K562 (cell line): ENCODE data around the gene KRT71.

ENCODE experiments used
- CBX2 ChIP-seq: fragments of 200-600 bp; sonication (generic); IDR thresholded peaks from one replicate; pipeline ENCODE4 v1.6.1; 2012; ENCODE audit warnings: mild to moderate bottlenecking, low read length, inconsistent platforms; ENCODE audit not compliant: insufficient read depth, poor library complexity, severe bottlenecking
- JUND ChIP-seq, 2 experiments: IDR thresholded peaks; 2 replicates in 1 of 2; 3 replicates in 1 of 2; pipeline ENCODE4 v1.6.1; 2011; ENCODE audit warnings: borderline replicate concordance in 2 of 2, low read depth in 2 of 2, low read length in 2 of 2, improper control_type of control experiment in 1 of 2, missing biosample characterization in 1 of 2, missing genetic modification characterization in 1 of 2, missing genetic modification reagents in 1 of 2
- NFRKB ChIP-seq: fragments of 450-650 bp; IDR thresholded peaks from 2 replicates; pipeline ENCODE4 v1.6.1; 2016; ENCODE audit warnings: low read depth
- NR3C1 ChIP-seq: sonication (generic); formaldehyde crosslinking; IDR thresholded peaks from 2 replicates; pipeline ENCODE4 v1.8.1; 2022; ENCODE audit warnings: missing genetic modification reagents
- ZNF830 ChIP-seq: fragments of 250-450 bp; sonication (Bioruptor Pico); IDR thresholded peaks from 2 replicates; pipeline ENCODE4 v1.5.0; 2021; ENCODE audit warnings: mild to moderate bottlenecking
- TF ChIP-seq, protein P1 (sequence below), 3 experiments: IDR thresholded peaks in 2 of 3; conservative IDR thresholded peaks in 1 of 3; 2 replicates each; pipeline ENCODE4 v1.5.1; 2011 to 2012; ENCODE audit warnings: low read length in 3 of 3, mild to moderate bottlenecking in 3 of 3, control low read depth in 2 of 3, improper control_type of control experiment in 1 of 3, inconsistent platforms in 1 of 3, low read depth in 1 of 3, mixed read lengths in 1 of 3, moderate library complexity in 1 of 3; ENCODE audit not compliant: insufficient read depth in 2 of 3
- TF ChIP-seq, protein P2 (sequence below): fragments of 250-450 bp; sonication (Bioruptor Pico); IDR thresholded peaks from 2 replicates; pipeline ENCODE4 v1.5.1; 2021; ENCODE audit warnings: mild to moderate bottlenecking

DNA sequence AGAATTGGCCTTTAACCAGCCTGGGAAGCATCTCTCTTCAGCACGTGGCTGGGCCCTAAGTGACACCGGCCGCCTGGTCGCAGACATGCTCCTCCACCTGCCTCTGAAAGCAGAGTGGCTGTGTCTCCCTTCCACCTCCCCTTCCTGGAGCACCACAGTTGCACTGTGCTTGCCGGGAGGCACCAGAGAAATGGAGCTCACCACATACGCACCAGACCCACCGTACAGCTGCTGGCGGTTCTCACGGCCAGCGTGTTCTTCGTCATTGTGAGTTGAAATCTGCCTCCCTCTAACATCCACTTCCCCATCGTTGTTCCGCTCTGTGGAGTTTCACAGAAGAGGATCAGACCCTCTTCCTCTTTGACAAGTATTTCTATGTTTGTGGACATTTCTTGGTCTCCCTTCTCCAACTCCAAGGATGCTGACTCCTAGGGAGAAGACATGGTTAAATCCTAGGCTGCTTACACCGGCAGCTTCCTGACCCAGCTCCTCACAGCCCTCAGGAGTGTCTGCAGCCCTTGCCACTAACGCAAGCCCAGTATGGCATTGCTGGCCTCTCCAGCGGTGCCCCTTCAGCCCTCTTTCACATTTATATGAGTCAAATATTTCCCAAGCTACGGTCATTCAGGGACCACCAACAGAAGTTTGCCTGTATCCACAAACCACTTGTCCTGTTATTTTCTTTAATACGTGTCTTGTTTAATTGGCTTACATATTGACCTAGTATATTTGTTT, 21.2 kb downstream of the KRT71 start:
- TF ChIP-seq, protein P1, sequence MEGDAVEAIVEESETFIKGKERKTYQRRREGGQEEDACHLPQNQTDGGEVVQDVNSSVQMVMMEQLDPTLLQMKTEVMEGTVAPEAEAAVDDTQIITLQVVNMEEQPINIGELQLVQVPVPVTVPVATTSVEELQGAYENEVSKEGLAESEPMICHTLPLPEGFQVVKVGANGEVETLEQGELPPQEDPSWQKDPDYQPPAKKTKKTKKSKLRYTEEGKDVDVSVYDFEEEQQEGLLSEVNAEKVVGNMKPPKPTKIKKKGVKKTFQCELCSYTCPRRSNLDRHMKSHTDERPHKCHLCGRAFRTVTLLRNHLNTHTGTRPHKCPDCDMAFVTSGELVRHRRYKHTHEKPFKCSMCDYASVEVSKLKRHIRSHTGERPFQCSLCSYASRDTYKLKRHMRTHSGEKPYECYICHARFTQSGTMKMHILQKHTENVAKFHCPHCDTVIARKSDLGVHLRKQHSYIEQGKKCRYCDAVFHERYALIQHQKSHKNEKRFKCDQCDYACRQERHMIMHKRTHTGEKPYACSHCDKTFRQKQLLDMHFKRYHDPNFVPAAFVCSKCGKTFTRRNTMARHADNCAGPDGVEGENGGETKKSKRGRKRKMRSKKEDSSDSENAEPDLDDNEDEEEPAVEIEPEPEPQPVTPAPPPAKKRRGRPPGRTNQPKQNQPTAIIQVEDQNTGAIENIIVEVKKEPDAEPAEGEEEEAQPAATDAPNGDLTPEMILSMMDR (IDR thresholded peaks at IDR 0.05 in 2 of 3, conservative IDR thresholded peaks at IDR 0.05 in 1 of 3; ENCODE audit: insufficient read depth in 2 of 3, low read depth in 1 of 3, low read length in 3 of 3) = no peak
- TF ChIP-seq, protein P2, sequence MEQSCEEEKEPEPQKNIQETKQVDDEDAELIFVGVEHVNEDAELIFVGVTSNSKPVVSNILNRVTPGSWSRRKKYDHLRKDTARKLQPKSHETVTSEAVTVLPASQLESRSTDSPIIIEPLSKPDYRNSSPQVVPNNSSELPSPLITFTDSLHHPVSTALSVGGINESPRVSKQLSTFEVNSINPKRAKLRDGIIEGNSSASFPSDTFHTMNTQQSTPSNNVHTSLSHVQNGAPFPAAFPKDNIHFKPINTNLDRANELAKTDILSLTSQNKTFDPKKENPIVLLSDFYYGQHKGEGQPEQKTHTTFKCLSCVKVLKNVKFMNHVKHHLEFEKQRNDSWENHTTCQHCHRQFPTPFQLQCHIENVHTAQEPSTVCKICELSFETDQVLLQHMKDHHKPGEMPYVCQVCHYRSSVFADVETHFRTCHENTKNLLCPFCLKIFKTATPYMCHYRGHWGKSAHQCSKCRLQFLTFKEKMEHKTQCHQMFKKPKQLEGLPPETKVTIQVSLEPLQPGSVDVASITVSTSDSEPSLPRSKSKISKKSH (CRISPR knock-in tag) = no peak
- TF ChIP-seq NFRKB = no peak
- no peak for TF ChIP-seq NR3C1 (CRISPR knock-in tag)
- TF ChIP-seq ZNF830 (CRISPR knock-in tag) = no peak
- TF ChIP-seq JUND (IDR thresholded peaks at IDR 0.05; ENCODE audit: borderline replicate concordance, low read depth, low read length) = no peak
- no peak for TF ChIP-seq JUND (tag; IDR thresholded peaks at IDR 0.05; ENCODE audit: borderline replicate concordance, low read depth, low read length)
- no peak for TF ChIP-seq CBX2
